ENCODE measurements around the gene GPR39.
"Not testable (repeated sequence)": the region's sequence is repeated elsewhere in the genome, so short reads cannot be mapped to it uniquely, and the experiment has no call there.

The GPR39 gene
- total RNA-seq = 0 reads per million in 2 donors

DNA sequence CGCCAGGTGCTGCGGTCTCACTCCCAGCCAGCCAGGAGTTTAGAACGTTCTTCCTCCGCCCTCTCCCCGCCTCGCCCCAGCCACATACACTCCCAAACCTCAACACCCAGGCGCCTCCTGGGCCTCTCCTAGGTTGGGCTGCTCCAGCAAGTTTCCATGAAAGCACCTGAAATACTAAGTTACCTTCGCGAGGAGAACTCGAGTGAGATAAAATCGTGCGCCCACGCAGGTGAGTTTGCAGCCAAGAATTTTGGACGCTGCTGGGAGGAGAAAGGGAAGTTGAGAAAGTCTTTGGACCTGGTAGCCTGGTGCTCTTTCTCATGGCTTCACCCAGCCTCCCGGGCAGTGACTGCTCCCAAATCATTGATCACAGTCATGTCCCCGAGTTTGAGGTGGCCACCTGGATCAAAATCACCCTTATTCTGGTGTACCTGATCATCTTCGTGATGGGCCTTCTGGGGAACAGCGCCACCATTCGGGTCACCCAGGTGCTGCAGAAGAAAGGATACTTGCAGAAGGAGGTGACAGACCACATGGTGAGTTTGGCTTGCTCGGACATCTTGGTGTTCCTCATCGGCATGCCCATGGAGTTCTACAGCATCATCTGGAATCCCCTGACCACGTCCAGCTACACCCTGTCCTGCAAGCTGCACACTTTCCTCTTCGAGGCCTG lies at the start of gene GPR39:
GPR39 (plus strand) TSS at position 83 of the 673 bp plus-strand sequence.
- no peak for DNase-seq

DNA sequence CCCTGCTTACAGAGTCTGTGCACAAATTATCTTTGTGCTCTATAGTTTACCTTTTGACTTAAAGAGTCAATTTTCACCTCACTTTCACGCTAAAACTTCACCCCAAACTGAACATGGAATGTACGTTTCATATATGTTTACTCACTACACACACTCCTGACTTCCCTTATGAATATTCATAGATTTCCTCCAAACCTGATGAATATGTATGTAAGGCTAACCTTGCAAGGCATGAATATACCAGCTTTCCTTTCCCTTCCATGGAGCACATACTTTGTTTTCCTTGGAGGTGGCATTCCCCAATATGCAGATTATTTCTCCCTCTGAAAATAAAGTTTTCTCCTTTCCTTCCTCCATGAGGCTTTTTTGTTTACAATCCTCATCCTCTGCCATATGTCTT lies 48.4 kb upstream of the GPR39 start:
- no peak for DNase-seq

DNA sequence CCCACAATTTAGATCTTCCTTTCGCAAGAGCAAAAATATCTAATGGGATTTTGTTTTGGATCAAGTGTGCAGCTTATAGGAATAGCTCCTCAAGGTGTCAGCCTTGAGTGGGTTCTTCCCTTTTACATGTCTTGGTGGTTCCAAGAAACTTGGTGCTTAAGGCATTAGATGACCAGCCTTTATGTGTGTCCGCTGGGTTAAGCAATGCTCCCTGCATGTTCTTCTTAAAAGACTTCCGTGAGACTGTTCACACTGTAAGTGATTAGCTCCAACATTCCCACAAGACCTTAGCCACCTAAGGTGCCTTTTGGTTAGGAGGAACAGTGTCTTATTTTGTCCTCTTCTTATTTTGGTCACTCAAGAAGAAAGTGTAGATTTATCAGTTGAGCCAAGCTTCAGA lies 44.3 kb upstream of the GPR39 start:
- no peak for DNase-seq

DNA sequence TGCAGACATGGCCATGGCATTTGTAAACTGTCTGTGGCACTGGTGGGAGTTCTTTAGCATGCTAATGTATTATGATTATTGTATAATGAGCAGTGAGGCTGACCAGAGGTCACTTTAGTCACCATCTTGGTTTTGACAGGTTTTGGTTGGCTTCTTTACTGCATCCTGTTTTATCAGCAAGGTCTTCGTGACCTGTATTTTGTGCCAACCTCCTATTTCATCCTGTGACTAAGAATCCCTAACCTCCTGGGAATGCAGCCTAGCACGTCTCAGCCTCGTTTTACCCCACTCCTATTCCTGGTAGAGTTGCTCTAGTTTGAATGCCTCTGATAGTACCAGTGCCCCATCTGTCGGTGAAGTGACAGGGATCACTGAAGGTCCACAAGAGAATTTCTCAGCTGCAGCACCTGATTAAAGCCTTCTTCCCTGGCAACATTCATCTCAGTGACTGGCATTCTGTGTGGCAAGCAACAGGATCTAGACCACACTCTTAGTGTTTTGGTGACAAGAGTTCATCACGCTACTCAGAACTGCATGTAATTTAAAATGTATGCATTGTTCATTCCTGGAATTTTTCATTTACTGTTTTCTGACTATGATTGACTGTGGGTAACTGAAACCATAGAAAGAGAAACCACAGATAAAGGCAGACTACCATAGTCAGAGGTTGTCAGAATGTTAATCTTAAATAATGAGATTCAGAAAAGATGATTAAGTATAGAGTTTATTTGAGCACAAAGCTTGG lies 43.0 kb upstream of the GPR39 start:
- no peak for DNase-seq

DNA sequence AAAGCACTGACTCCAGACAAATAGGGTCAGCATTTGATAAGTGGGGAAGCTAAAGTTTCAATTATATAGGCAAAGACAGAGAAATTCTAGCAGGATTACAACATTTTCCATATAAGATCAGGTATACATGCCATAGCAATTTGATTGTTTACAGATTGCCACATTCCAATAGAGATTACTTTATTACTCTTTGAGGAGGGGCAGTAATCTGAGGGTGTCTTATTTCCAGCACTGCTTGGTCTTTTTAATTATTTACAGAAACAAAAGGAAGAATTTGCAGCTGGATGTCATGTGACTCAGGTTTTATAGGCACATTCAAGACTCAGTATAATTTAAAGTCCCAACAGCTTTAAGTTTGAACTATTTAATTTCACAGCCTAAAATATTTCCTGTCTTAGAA lies 42.5 kb upstream of the GPR39 start:
- no peak for DNase-seq

DNA sequence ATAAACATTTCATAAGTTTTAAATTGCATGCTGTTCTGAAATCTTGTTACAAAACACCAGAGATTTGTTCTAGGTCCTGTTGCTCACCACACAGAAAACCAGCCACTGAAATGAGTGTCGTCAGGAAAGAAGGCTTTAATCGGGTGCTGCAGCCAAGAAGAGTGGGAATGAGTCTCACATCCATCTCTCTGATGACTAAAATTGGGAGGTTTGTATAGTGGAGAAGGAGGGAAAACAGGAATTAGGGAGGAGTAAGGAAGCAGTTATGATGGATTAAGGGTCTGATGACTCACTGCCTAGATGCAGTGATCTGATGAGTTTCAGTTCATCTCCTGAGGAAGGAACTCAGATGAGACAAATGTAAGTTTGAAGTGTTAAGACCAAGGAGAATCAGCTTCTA lies 42.1 kb upstream of the GPR39 start:
- DNase-seq = no peak

DNA sequence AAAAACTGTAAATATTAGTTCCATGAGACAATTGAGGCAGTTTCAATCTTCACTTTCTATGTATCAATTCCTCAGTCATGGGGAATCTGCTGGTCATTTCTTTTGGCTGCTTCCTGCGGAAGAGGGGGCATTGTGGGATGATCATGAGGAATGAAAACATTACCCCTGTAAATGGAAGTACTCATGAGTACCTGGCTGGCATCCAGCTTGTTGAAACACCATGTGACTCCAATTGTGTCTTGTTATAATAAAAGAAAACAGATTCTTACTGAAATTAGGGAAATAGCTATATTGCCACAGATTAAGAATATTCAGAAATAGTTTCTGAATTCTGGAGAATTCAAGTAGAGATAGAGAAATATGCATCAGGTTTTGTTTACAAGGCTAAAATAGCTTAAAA lies 41.6 kb upstream of the GPR39 start:
- no peak for DNase-seq

DNA sequence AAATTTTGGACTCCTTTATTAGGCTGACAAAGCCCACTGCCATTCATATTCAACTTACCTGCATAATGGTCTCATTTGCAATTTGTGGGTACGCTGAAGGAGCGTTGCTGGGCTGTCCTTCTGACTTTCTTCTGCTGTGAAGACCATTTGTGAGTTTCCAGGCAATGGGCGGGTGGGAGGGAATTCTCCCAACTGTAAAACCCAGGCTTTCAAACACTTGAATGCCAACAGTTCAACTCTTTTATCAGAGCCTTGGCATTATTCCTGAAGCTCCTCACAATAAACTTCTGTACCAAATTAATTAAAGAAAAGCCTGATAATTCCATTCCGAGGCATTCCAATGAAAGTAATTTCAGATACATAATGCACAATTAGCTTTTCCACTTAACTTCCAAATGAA lies 35.2 kb upstream of the GPR39 start:
- no peak for DNase-seq

DNA sequence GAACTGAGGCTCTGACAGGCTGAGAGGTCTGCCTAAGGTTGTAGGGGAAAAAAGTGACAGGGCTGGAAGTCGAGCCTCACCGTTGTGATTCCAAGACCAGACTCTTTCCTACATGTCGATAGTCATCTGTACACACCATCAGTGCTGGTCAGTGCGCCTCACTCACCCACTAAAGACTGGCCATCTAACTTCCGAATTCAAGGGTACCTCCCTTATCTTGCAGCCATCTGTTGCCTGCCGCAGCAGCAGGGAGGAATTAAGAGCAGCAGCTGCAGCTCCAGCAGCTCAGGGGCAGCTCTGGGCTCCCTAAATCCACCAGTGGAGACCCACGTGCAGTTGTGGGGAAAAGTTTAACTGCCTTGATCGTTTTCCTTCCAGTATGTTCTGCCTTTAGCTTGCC lies 32.6 kb upstream of the GPR39 start:
- DNase-seq = no peak

DNA sequence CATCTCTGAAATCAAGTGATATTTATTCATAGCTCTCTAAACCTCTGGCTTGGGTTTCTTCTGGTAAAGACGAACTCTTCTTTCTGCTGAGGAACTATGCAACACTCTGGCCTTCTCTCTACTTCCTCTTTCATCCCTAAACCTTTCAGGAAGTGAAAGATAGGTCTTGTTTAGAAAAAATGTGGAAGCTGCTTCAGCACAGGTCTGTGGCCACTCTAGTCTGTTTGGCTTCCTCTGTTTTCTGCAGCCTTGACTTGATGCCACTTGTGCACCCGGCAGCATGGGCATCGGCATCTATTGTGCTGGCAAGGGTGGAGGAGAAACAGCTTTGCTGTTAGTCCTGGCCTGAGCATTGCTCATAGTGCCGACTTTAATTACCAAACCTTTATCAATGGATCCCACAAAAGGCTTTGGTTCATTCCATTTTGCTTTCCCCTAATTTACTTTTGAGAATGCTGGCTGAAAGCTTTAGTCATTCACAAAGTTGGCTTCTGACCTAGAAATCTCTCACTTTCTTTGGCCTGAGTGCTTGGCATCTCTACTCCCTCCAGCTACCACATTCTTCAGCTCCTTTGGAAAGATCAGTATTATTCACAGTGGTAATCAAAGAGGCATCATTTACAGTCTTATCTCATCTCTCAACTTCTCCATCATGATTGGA lies 32.0 kb upstream of the GPR39 start:
- DNase-seq = no peak

DNA sequence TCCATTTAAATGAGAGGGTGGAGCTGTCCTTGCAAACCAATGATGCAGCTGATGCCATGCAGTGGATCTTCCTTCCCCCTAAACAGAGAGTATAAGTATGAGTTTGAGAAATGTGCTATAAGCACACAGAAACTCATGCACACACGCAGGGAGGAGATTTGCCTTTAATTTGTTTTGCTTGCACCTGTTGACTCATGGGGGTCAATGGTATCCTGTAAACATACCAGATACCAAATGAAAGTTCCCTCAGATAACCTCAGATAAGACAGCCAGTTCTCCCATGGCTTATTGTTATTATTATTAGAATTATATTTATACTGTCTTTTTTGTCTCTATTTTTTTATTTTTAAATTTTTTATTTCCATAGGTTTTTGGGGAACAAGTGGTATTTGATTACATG lies 29.5 kb upstream of the GPR39 start:
- DNase-seq = no peak

DNA sequence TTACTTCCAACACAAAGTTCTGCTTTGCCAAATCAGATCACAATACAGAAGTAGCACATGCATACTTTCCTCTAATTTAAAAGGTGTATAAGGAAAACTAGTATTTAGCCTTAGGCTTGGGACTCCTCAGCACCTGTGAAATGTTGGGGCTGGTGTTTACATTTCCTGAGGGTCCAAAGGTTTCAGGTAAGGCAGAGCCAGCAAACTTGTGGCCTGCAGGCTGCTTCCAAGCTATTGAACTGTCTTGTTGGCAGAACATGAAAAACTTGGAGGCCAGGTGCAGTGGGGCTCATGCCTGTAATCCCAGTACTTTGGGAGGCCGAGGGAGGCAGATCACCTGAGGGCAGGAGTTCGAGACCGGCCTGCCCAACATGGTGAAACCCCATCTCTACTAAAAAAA lies 26.5 kb upstream of the GPR39 start:
- no peak for DNase-seq

DNA sequence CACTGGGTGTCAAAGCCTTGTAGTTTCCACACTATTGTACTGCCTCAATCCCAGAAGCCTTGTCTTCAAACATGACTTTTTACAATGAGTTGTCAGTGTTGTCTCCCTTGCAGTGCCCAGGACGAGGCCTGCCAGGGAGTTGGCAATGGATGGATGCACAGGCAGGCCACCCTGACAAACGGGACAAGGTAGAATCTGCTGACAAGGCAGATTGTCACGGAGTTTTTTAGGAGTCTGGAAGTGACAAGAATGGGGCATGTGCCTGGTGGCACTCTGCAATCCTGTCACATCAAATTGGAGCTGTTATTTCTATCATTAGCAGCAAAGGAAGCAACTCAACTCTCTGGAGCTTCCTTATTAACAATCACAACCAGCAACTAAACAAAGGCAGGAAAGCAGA lies 25.2 kb upstream of the GPR39 start:
- DNase-seq = no peak

DNA sequence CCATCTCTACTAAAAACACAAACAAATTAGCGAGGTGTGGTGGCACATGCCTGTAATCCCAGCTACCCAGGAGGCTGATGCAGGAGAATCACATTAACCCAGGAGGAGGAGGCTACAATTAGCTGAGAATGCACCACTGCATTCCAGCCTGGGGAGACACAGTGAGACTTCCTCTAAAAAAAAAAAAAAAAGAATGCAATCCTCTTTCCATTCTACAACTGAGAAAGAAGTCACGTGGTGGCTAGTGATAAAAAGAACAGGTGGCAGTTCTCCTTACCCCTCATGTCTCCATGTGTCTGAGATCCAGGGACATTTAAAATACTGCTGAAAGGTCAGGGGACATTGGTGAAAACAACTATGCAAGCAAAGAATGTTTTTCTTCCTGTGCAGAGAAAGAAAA lies 24.4 kb upstream of the GPR39 start:
- no peak for DNase-seq

DNA sequence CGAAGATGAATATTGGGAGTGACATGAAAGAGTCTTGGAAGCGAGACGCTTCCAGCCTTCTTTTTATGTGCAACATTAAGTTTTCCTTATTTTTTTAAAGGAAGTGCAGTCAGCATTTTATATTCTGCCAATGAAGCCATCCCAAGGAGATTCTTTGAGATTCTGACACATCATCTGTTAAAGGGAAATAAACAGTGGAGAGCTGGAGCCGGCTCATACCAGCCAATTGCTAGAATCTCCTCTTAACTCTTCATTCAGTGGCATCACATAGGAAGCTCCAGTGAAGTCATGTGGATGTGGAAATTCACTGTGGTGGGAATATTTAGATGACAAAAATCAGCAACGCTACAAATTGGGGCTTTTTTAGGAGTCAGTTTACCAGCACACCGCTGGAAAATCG lies 23.7 kb upstream of the GPR39 start:
- no peak for DNase-seq

DNA sequence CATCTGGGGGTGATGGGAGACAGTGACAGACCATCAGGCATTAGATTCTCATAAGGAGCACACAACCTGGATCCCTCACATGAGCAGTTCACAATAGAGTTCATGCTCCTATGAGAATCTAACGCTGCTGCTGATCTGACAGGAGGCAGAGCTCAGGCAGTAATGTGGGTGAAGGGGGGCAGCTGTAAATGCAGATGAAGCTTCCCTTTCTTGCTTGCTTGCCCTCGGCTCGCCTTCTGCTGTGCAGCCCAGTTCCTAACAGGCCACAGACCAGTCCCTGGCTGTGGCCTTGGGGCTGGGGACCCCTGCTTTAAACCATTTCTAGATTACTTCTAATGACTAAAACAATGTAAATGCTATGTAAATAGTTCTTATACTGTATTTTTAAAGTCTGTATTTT lies 19.6 kb upstream of the GPR39 start:
- DNase-seq = not testable (repeated sequence)

DNA sequence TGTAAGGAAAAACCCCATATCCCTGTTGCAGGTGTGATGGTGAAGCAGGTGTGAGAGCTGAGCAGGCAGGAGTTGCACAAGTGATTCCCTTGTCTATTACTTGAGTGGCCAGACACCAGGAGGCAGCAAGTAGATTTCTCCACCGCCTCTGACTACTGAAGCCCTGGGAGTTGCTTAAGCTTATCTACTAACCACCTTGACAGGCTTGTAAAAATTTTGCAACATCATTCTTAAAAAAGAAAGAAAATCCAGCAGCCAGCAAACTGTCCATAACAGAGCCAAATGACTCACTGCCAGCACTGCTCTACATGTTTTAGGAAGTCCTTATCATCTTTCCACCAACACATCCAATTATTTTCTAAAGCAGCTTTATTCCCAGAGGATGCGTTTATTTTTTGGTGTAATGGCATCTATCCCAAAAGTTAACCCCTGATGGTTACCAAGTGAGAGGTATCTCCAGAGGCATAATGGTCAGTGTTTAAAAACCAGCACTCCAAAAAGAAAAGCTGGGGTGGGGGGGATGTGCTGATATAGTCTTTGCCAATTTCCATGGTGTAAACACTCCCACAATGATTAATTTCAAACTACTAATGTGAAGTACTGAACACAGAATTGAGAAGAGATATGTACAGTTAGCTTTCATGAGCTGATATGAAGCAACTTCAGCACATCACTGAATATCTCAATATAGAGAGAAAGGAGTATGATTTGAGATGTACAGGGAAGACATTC lies 16.3 kb upstream of the GPR39 start:
- DNase-seq = no peak

DNA sequence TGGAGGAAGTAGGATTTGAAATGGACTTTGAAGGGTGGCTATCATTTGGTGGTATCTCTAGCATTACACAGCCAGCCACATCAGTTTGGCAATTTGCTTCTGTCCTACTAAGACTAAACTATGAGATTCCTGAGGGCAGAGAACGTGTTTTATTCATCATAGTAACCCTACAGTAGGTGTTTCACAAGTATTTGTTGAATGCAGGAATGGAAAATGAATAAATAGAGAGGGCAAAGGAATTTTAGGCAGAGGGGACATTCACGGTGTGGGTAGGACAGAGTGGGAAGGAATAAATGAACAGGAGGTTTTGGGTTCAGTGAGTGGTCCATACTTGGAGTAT lies 15.7 kb upstream of the GPR39 start:
- DNase-seq = no peak

DNA sequence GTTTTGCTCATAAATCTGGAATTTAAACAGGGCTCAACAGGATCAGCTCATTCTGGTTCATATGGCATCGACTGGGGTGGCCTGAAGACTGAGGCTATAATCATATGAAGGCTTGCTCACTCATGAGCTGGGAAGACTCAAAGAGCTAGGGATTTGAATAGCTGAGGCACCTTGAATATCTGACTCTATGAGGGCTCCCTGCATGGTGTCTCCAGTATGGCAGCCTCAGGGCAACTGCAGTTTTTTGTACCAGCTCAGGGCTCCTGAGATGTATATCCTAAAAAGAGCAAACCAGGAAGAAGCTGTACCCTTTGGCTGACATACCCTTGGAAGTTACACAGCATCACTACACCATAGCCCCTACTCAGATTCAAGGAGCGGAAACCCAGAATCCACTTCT lies 15.3 kb upstream of the GPR39 start:
- no peak for DNase-seq

DNA sequence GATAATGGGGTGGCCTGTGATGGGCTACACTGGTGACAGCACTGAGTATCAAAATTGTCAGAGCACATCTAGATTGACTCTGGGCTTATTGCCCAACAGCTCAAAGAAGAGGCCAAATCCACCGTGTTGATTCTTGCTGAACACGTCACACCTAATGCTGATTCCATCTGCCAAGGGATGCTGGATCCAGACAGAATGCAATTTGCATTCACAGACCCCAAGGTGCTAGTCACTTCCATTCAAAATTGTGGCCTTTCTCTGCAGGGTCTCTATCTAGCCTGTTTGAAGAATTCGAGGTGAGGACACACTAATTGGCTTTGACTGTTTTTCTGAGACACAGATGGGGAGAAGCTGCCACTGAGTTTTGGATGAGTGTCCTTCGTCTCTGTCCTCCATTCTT lies 13.5 kb upstream of the GPR39 start:
- no peak for DNase-seq

DNA sequence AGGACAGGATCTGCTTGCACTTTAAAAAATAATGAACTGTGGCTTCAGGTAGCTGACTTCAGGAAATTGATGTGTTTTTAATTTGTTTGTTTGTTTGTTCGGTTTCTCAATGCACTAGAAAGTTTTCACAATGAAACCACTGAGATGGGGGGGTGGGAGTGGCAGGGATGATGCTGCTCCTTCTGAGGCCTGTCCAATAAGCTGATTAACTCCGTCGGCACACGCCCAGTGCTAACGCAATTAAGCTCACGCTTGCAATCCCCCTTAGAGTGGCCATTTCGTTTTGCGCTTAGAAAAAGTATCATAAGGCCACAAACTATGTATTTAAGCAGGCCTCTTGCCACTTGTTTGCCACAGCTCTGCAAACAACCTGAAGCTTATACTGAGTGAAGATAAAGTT lies 12.5 kb upstream of the GPR39 start:
- DNase-seq = no peak

DNA sequence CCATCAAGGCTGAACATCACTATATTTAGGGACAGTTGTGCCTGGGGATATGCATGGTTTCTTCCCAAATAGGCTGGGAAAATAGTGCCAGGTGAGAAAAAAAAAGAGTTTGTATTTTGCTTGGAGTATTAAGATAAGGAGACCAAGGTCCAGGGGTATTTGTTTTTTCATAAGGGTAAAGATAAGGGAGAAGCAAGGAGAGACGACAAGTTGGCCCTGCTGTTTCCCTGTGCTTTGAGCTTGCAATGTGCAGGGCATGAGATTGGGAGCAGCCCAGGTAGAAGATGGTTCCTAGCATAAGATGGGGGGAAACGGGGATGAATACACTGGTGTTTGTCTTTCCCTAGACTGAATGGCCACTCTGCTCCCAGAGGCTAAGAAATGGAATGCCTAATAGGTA lies 8.8 kb upstream of the GPR39 start:
- DNase-seq = no peak

DNA sequence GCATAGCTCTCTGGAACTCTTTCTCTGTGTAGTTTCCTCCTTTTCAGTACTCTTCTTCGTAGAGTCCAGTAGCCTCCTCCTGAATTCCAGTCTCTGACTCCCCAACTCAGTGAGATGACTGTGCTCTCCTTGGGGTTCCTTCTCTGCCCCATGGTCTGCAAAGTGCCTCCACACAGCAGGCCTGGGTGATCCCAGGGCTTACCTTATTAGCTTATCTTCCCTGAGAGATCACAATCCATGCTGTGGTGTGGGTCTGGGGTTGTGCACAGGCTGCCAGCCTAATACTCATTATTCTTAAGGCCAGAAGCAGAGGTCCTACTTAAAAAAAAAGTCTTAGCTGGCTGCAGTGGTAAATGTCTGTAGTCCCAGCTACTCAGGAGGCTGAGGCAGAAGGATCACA lies 4.6 kb upstream of the GPR39 start:
- DNase-seq = no peak

DNA sequence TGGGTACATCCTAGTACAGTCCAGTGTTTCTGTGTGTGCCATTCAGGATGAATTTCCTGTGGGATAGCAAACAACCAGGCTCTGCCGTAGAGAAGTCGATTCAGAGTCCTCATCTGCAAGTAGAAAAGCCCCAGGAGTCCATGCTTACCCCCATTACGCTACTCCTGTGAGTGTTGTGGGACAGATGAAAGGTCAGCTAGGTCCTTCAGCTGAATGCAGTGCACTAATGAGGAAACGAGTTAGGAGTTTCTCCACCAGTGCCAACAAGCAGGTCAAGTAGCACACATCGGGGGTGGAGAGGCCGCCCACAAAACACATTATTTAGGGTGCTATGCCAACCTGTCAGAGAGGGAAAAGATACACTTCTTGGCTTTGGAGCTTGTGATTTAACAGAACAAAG lies 2.5 kb upstream of the GPR39 start:
- no peak for DNase-seq
